Calu3 (cell line): Measurements from ENCODE around the gene UBR4. TPM values are rescaled to one million over a fixed set of nuclear protein-coding genes. Genes with fewer than 3 reads are reported as not detected.

Experiments used
- BruUV-seq: library from RNA; stranded (reverse); fragments of 400-500 nt; replicated peaks from 2 replicates; lab custom pipeline; 2021; lab: Mats Ljungman, UMichigan
- CTCF ChIA-PET: fragments of 300-600 bp; sonication (Branson Sonifier 250); formaldehyde crosslinking; loops from one replicate; lab custom pipeline; 2022; ENCODE audit warnings: antibody characterized with exemption; lab: Charles Lee
- DNase-seq: peaks from one replicate; pipeline ENCODE4 v3.0.0; 2022
- H3K27ac Mint-ChIP-seq: one replicate; pipeline ENCODE4 v1.8.0; 2022; ENCODE audit warnings: mixed read lengths; ENCODE audit not compliant: unreplicated experiment
- H3K27me3 Mint-ChIP-seq: one replicate; pipeline ENCODE4 v1.8.0; 2022; ENCODE audit warnings: mixed read lengths; ENCODE audit not compliant: unreplicated experiment
- H3K36me3 Mint-ChIP-seq: one replicate; pipeline ENCODE4 v1.8.0; 2022; ENCODE audit warnings: mild to moderate bottlenecking, moderate library complexity, mixed read lengths; ENCODE audit not compliant: insufficient read depth, unreplicated experiment
- H3K4me1 Mint-ChIP-seq: one replicate; pipeline ENCODE4 v1.8.0; 2022; ENCODE audit warnings: mild to moderate bottlenecking, low read depth, mixed read lengths; ENCODE audit not compliant: unreplicated experiment
- H3K4me3 Mint-ChIP-seq: one replicate; pipeline ENCODE4 v1.8.0; 2022; ENCODE audit warnings: mild to moderate bottlenecking, low read depth, moderate library complexity, mixed read lengths; ENCODE audit not compliant: unreplicated experiment
- H3K9me3 Mint-ChIP-seq: one replicate; pipeline ENCODE4 v1.8.0; 2022; ENCODE audit warnings: low read depth, mixed read lengths; ENCODE audit not compliant: unreplicated experiment
- intact Hi-C: fragments of 100-400 bp; cut with micrococcal nuclease; formaldehyde crosslinking; loops from one replicate; pipeline ENCODE4 v1.10.0; 2022; ENCODE audit not compliant: unreplicated experiment
- total RNA-seq: library from RNA; stranded (reverse); gene quantifications from 2 replicates; pipeline ENCODE4 v1.2.3, GENCODE V29; 2022
- TF ChIP-seq, protein P1 (sequence below): fragments of 200-600 bp; IDR thresholded peaks from one replicate; pipeline ENCODE4 v1.8.0; 2022; ENCODE audit warnings: antibody characterized with exemption; ENCODE audit not compliant: unreplicated experiment

Gene UBR4
- total RNA-seq, 1 experiment from 2014 or later: 123 TPM

DNA sequence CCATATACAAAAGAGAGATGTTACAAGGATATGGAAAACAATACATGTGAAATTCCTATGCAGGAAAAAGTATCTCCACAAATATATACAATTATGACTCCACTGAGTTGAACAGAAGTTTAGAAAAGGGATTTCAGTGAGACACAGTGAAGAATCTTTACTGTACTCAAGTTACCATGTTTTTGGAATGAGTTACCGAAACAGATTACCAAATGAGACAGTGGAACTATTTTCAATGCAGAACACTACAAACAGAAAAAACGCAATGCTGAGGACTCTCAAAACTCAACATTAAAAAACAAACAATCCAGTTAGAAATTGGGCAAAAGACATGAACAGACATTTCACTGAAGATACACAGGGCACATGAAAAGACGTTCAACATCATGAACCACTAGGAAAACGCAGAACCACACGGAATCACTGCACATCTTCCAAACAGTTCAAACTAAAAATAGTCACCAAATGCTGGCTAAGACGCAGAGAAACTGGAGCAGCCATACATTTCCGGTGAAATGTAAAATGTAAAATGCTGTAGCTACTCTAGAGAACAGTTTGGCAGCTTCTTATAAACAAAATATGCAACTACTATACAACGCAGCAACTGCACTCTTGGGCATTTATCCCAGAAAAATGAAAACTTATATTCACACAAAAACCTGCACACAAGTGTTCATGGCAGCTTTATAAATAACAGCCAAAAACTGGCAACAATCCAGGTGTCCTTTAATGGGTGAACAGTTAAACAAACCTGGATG is 118.7 kb downstream of the UBR4 start:
- CTCF ChIA-PET: interaction anchor here (0.7 kb wide), 2 partner anchors 8 to 30 kb away, joined by 3 read pairs; no protein-coding TSS in a partner anchor
- Mint-ChIP-seq H3K36me3 (peaks cover 40% of the 10 kb centered on the region), H3K27ac (no peak overlapping the region), H3K4me1 (peaks cover 17% of the 10 kb centered on the region), H3K27me3 (no peaks in the 10 kb centered on the region), H3K4me3 (no peak overlapping the region), H3K9me3 (no peaks in the 10 kb centered on the region)
- intact Hi-C loops: no loop called here
- DNase-seq: no peak
- TF ChIP-seq, protein P1, sequence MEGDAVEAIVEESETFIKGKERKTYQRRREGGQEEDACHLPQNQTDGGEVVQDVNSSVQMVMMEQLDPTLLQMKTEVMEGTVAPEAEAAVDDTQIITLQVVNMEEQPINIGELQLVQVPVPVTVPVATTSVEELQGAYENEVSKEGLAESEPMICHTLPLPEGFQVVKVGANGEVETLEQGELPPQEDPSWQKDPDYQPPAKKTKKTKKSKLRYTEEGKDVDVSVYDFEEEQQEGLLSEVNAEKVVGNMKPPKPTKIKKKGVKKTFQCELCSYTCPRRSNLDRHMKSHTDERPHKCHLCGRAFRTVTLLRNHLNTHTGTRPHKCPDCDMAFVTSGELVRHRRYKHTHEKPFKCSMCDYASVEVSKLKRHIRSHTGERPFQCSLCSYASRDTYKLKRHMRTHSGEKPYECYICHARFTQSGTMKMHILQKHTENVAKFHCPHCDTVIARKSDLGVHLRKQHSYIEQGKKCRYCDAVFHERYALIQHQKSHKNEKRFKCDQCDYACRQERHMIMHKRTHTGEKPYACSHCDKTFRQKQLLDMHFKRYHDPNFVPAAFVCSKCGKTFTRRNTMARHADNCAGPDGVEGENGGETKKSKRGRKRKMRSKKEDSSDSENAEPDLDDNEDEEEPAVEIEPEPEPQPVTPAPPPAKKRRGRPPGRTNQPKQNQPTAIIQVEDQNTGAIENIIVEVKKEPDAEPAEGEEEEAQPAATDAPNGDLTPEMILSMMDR: no peak
- no TSS peak for BruUV-seq

- CTCF ChIA-PET: interaction anchor here (1.2 kb wide), 1 partner anchor 177 kb away, joined by 3 read pairs; no protein-coding TSS in a partner anchor
- H3K9me3 Mint-ChIP-seq: no peaks in the 10 kb centered on the region
- H3K4me3 Mint-ChIP-seq: no peak overlapping the region
- TF ChIP-seq, protein P1: no peak
- intact Hi-C loops: no loop called here
- DNase-seq: no peak
- H3K27ac Mint-ChIP-seq: no peak overlapping the region
- no TSS peak for BruUV-seq
- no peaks in the 10 kb centered on the region for H3K27me3 Mint-ChIP-seq
- H3K4me1 Mint-ChIP-seq: peaks cover 17% of the 10 kb centered on the region
- H3K36me3 Mint-ChIP-seq: peaks cover 43% of the 10 kb centered on the region
Observed at GRCh38 chr1:19089524-19089923, 120.5 kb downstream of the UBR4 start.

DNA sequence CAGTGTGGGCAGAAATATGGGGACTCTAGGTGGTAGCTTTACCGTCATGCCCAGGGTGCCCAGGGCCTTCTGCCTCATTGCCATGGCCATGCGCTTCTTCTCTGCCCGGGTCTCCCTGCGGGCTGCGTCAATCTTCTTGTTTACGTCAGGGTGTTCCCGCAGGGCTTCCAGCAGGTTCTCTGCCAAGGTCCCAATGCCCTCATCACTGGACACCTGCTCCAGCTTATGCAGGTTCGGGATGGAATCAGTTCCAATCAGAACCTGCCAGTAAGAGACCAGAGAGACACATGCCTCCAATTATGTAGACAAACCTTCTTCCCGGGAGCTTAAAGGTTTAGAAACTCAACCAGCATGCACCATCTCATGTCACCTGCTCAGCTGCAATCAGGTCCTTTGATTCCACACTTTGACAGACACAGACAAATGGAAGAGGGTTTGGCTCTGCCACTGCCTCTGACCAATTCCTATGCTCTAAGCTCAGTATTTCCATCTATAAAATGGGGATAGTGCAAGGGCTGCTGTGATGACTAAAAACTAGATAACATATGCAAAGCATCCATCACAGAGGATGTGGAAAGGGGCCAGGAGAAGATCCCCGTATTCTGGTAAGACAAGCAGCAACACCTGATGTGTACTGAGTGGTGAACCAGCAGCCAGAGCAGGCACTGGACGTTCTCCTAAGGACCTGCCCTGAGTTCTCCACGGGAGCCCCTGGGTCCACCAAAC is 121.2 kb downstream of the UBR4 start:
- no TSS peak for BruUV-seq
- CTCF ChIA-PET: interaction anchor here (1.1 to 1.3 kb wide), 3 partner anchors 7 to 176 kb away, joined by 3 to 7 read pairs (median 4); no protein-coding TSS in a partner anchor
- no peaks in the 10 kb centered on the region for H3K27me3 Mint-ChIP-seq
- DNase-seq: no peak
- H3K4me3 Mint-ChIP-seq: no peak overlapping the region
- TF ChIP-seq, protein P1: no peak
- intact Hi-C loops: no loop called here
- peaks cover 50% of the 10 kb centered on the region for H3K36me3 Mint-ChIP-seq
- H3K27ac Mint-ChIP-seq: no peak overlapping the region
- peaks cover 21% of the 10 kb centered on the region for H3K4me1 Mint-ChIP-seq
- H3K9me3 Mint-ChIP-seq: no peaks in the 10 kb centered on the region

DNA sequence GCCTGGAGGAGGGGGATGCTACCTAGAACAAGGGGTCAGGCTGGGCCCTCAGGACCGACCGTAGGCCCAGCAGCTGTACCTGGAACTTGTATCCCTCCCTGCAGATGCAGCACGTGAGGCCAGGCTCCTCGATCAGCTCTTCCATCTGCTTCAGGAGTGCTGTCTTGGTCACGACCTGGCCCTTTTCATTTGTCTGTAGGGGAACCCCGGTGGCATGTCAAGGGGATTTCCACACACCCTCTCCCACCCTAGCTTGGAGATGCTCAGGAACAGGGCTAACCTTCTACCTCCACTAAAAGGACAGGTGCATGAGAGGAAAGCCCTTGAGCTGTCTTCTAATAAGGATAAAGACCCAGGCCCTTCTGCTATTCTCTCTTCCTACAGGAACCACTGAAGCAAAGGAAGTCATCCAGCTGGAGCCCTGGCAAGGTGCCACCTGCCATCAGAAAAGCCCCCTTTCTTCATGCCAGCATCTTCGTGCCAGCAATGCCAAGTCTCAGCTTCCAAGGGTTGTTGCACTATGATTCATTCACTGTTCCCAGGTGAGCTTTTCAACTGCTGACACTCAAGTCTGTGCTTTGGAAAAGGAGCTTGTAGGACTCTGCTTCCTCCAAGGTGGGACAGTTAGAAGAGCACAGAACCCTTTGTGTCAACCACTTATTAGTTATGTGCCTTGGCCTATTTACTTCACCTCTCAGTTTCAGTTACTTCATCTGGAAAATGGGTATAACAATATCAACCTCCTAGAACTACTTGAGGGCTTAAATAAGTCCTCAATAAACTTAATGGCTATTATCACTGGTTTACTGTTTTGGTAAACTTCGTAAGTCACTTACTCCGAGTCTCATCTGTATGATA is 122.1 kb downstream of the UBR4 start:
- H3K27ac Mint-ChIP-seq: no peak overlapping the region
- intact Hi-C loops: no loop called here
- no peaks in the 10 kb centered on the region for H3K9me3 Mint-ChIP-seq
- BruUV-seq: no TSS peak
- DNase-seq: no peak
- CTCF ChIA-PET: interaction anchor here (1.1 to 1.3 kb wide), 2 partner anchors 8 to 44 kb away, joined by 4 to 7 read pairs; no protein-coding TSS in a partner anchor
- H3K27me3 Mint-ChIP-seq: no peaks in the 10 kb centered on the region
- H3K4me3 Mint-ChIP-seq: no peak overlapping the region
- TF ChIP-seq, protein P1: no peak
- H3K4me1 Mint-ChIP-seq: peaks cover 30% of the 10 kb centered on the region
- peaks cover 57% of the 10 kb centered on the region for H3K36me3 Mint-ChIP-seq
